ENCODE results near the gene TREML1. TPM values are rescaled to one million over a fixed set of nuclear protein-coding genes. Genes with fewer than 3 reads are reported as not detected.

Gene TREML1
- total and polyA plus RNA-seq, 7 experiments from 2014 or later, result 3.2 TPM; not detected in 6

DNA sequence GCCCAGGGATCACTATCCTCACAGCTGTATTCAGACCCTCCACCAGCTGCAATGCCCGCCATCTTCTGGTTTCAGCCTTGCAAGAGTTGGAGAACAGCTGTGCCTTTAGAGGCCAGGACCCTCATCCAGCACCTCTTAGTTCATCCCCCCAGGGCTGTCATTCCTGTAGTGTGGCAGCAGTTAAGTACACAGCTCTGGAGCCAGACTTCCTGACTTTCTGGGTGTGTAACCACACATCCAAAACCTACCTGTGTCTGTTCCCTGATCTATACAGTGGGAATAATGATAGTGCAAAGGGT is 9.2 kb upstream of the TREML1 start:
- CTCF ChIA-PET, result no interaction called here
- H3K36me3 ChIP-seq (ENCODE audit: control insufficient read depth in 2 of 3, insufficient read depth in 3 of 3, low read length in 3 of 3), result no peaks in the 10 kb centered on the region
- H3K9me3 Mint-ChIP-seq, result peaks cover 0 to 1% (median 0%) of the 10 kb centered on the region in 11 donors
- no peak for ATAC-seq
- H3K4me3 ChIP-seq (ENCODE audit: low read length), result no peak overlapping the region
- H3K27ac ChIP-seq (ENCODE audit: low read depth, low read length), result no peak overlapping the region
- H3K4me1 Mint-ChIP-seq, result peaks cover 0 to 7% (median 0%) of the 10 kb centered on the region in 7 donors
- POLR2A ChIA-PET, result no interaction called here
- no peaks in the 10 kb centered on the region for H3K4me1 ChIP-seq (ENCODE audit: control insufficient read depth in 2 of 2, insufficient read depth in 2 of 2, low read length in 2 of 2)
- intact Hi-C loops (cut with micrococcal nuclease), result no loop called here
- no peak overlapping the region for H3K27ac Mint-ChIP-seq
- no peaks in the 10 kb centered on the region for H3K9me3 ChIP-seq (ENCODE audit: control insufficient read depth in 2 of 3, low read length in 3 of 3)
- no peaks in the 10 kb centered on the region for H3K27me3 ChIP-seq (ENCODE audit: control insufficient read depth in 2 of 2, insufficient read depth in 2 of 2, low read length in 2 of 2)
- H3K4me3 Mint-ChIP-seq, result no peak overlapping the region
- peaks cover 0 to 17% (median 0%) of the 10 kb centered on the region in 5 donors for H3K27me3 Mint-ChIP-seq
- no peak for DNase-seq
- H3K36me3 Mint-ChIP-seq, result peaks cover 0 to 8% (median 0%) of the 10 kb centered on the region in 5 donors

DNA sequence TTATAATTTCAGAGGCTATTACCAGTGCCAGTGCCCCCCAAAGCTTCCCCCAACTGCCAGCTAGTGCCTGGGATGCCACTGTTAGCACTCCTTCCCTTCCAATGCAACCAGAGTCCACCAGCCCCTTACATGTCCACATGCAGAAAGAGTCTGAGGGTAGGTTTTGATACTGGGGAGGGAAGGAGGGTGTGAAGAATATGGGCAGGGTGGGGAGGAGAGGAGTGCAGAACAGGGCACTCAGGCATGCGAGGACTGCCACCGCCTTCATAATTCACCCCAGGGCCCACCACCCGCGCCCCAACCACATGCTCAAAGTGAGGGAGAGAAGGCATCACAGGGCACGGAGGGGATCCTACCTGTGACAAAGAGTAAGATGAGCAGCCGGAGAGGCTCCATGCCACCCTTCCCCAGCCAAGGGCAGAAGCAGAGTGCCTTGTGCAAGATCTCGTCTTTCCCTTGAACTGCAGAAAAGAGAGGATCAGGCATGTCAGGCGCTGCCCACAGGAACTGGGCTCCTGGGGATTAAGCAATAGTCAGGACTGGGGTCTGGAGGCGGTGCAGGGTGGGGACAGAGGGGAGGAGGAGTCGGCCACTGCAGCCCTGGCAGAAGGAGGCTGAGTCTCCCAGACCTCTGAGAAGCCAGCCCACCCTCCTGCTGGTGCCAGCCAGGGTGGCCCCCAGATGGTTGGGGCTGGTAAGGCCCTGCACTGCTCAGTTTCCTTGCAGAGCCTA is 8.7 kb upstream of the TREML1 start, which contains the start of gene TREM2:
TSS of gene TREM2 (minus strand) at position 430 of the 732 bp plus-strand sequence. CDS start at position 396, 34 bp downstream.
- Mint-ChIP-seq H3K4me1 (peaks cover 0 to 7% (median 0%) of the 10 kb centered on the region in 7 donors), H3K36me3 (peaks cover 0 to 12% (median 0%) of the 10 kb centered on the region in 5 donors), H3K4me3 (no peak within 1 kb of the TSS), H3K27me3 (peaks cover 0 to 19% (median 0%) of the 10 kb centered on the region in 5 donors), H3K27ac (no peak within 1 kb of the TSS), H3K9me3 (peaks cover 0 to 1% (median 0%) of the 10 kb centered on the region in 11 donors)
- POLR2A ChIA-PET, result no interaction called here
- CTCF ChIA-PET, result no interaction called here
- H3K27ac ChIP-seq (ENCODE audit: low read depth, low read length), result no peak within 1 kb of the TSS
- H3K4me1 ChIP-seq (ENCODE audit: control insufficient read depth in 2 of 2, insufficient read depth in 2 of 2, low read length in 2 of 2), result no peaks in the 10 kb centered on the region
- H3K36me3 ChIP-seq (ENCODE audit: control insufficient read depth in 2 of 3, insufficient read depth in 3 of 3, low read length in 3 of 3), result no peaks in the 10 kb centered on the region
- no peak within 1 kb of the TSS for H3K4me3 ChIP-seq (ENCODE audit: low read length)
- ATAC-seq (no peak), DNase-seq (no peak)
- intact Hi-C loops (cut with micrococcal nuclease), result no loop called here
- H3K9me3 ChIP-seq (ENCODE audit: control insufficient read depth in 2 of 3, low read length in 3 of 3), result no peaks in the 10 kb centered on the region
- no peaks in the 10 kb centered on the region for H3K27me3 ChIP-seq (ENCODE audit: control insufficient read depth in 2 of 2, insufficient read depth in 2 of 2, low read length in 2 of 2)

DNA sequence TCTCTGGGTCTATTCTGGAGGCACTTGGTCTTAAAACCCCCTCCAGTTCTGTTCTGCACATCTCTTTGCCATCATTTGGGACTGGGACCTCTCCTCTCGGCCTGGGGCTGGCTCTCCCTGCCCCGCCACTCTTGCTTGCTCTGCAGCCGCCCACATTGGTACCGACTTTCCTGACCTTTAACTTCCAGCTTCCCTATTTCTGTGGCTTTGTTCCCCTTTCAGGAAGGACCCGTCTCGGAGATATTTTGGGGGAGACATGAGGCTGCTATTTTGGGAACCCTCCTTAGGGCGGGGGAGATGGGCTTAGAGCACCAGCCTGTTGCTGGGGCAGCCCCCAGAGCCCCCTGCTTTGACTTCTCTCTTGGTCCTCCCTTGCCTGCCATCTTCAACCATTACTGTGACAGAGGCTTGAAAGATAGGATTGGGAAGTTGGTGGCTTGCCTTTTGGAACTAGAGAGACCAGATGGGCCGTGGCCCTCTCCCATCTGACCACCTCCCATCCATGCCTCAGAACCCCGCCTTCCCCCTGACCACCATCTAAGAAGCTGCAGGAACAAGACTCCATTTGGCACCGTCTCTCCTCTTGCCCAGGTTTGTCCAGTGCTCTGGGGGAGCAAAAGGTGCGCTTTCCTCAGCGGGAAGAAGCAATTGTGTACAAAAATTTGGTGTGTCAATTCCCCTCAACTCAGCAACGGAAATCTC is 7.9 kb upstream of the TREML1 start:
- POLR2A ChIA-PET, result no interaction called here
- ATAC-seq, result no peak
- no peak overlapping the region for H3K4me3 ChIP-seq (ENCODE audit: low read length)

DNA sequence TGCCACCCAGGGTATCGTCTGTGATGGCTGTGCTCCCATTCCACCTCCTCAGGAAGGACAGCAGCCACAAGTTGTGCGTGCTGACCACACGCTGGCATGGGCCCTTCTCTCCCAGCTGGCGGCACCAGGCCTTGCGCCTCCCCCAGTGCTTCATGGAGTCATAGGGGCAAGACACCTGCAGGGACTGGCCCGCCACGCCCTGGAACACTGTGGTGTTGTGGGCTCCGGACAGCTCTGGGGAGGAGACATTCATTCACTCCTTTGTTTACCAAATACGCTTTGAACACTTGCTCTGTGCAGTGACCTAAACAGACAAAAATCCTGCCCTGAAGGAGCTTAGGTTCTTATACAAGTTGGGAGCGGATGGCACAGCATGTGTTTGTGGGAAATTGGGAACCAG is 7.2 kb upstream of the TREML1 start:
- peaks cover 0 to 14% (median 0%) of the 10 kb centered on the region in 5 donors for H3K27me3 Mint-ChIP-seq
- intact Hi-C loops (cut with micrococcal nuclease), result no loop called here
- peaks cover 0 to 8% (median 0%) of the 10 kb centered on the region in 7 donors for H3K4me1 Mint-ChIP-seq

More for the DNA sequence above, 7.9 kb upstream of the TREML1 start:
- no peaks in the 10 kb centered on the region for H3K4me1 ChIP-seq (ENCODE audit: control insufficient read depth in 2 of 2, insufficient read depth in 2 of 2, low read length in 2 of 2)
- intact Hi-C loops (cut with micrococcal nuclease), result no loop called here
- Mint-ChIP-seq H3K36me3 (peaks cover 0 to 10% (median 0%) of the 10 kb centered on the region in 5 donors), H3K9me3 (peaks cover 0 to under 1% (median 0%) of the 10 kb centered on the region in 11 donors), H3K4me1 (peaks cover 0 to 7% (median 0%) of the 10 kb centered on the region in 7 donors), H3K27me3 (peaks cover 0 to 18% (median 0%) of the 10 kb centered on the region in 5 donors), H3K27ac (no peak overlapping the region), H3K4me3 (no peak overlapping the region)
- no peaks in the 10 kb centered on the region for H3K9me3 ChIP-seq (ENCODE audit: control insufficient read depth in 2 of 3, low read length in 3 of 3)
- no peak overlapping the region for H3K27ac ChIP-seq (ENCODE audit: low read depth, low read length)
- H3K36me3 ChIP-seq (ENCODE audit: control insufficient read depth in 2 of 3, insufficient read depth in 3 of 3, low read length in 3 of 3), result no peaks in the 10 kb centered on the region
- H3K27me3 ChIP-seq (ENCODE audit: control insufficient read depth in 2 of 2, insufficient read depth in 2 of 2, low read length in 2 of 2), result no peaks in the 10 kb centered on the region
- no peak for DNase-seq
- CTCF ChIA-PET, result no interaction called here

DNA sequence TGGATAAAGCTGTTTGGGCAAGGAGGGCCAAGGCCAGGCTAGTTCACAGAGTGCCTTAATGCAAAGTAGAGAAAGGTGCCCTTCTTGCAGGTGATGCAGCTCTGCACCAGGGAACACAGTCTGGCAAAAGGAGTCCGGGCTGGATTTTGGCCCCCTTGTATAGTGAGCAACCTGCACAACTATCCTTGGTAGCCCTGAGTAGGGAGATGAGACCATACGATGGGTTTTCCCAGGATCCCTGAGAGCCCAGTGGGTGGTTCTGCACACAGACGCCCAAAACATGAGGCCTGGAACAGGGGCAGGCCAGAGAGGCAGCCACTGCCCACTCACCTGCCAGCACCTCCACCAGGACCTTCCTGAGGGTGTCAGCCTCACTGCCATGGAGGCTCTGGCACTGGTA is 6.8 kb upstream of the TREML1 start:
- no peak overlapping the region for H3K4me3 Mint-ChIP-seq
- no peaks in the 10 kb centered on the region for H3K9me3 Mint-ChIP-seq
- CTCF ChIA-PET, result no interaction called here
- peaks cover 0 to 10% (median 0%) of the 10 kb centered on the region in 5 donors for H3K36me3 Mint-ChIP-seq
- H3K27me3 ChIP-seq (ENCODE audit: control insufficient read depth in 2 of 2, insufficient read depth in 2 of 2, low read length in 2 of 2), result no peaks in the 10 kb centered on the region
- H3K27ac ChIP-seq (ENCODE audit: low read depth, low read length), result no peak overlapping the region
- POLR2A ChIA-PET, result no interaction called here
- no peak for ATAC-seq
- no peak for DNase-seq
- H3K4me3 ChIP-seq (ENCODE audit: low read length), result no peak overlapping the region
- H3K4me1 ChIP-seq (ENCODE audit: control insufficient read depth in 2 of 2, insufficient read depth in 2 of 2, low read length in 2 of 2), result no peaks in the 10 kb centered on the region
- no peak overlapping the region for H3K27ac Mint-ChIP-seq
- H3K27me3 Mint-ChIP-seq, result peaks cover 0 to 14% (median 0%) of the 10 kb centered on the region in 5 donors
- H3K36me3 ChIP-seq (ENCODE audit: control insufficient read depth in 2 of 3, insufficient read depth in 3 of 3, low read length in 3 of 3), result no peaks in the 10 kb centered on the region
- intact Hi-C loops (cut with micrococcal nuclease), result no loop called here
- H3K9me3 ChIP-seq (ENCODE audit: control insufficient read depth in 2 of 3, low read length in 3 of 3), result no peaks in the 10 kb centered on the region
- H3K4me1 Mint-ChIP-seq, result peaks cover 0 to 8% (median 0%) of the 10 kb centered on the region in 7 donors

More for the DNA sequence above, 7.2 kb upstream of the TREML1 start:
- no peak overlapping the region for H3K27ac ChIP-seq (ENCODE audit: low read depth, low read length)
- ChIA-PET POLR2A (no interaction called here), CTCF (no interaction called here)
- DNase-seq (no peak), ATAC-seq (no peak)
- H3K4me1 ChIP-seq (ENCODE audit: control insufficient read depth in 2 of 2, insufficient read depth in 2 of 2, low read length in 2 of 2), result no peaks in the 10 kb centered on the region
- no peaks in the 10 kb centered on the region for H3K9me3 Mint-ChIP-seq
- no peaks in the 10 kb centered on the region for H3K9me3 ChIP-seq (ENCODE audit: control insufficient read depth in 2 of 3, low read length in 3 of 3)
- H3K4me3 Mint-ChIP-seq, result no peak overlapping the region
- no peak overlapping the region for H3K27ac Mint-ChIP-seq
- no peak overlapping the region for H3K4me3 ChIP-seq (ENCODE audit: low read length)
- H3K27me3 ChIP-seq (ENCODE audit: control insufficient read depth in 2 of 2, insufficient read depth in 2 of 2, low read length in 2 of 2), result no peaks in the 10 kb centered on the region
- H3K36me3 Mint-ChIP-seq, result peaks cover 0 to 10% (median 0%) of the 10 kb centered on the region in 5 donors
- H3K36me3 ChIP-seq (ENCODE audit: control insufficient read depth in 2 of 3, insufficient read depth in 3 of 3, low read length in 3 of 3), result no peaks in the 10 kb centered on the region

DNA sequence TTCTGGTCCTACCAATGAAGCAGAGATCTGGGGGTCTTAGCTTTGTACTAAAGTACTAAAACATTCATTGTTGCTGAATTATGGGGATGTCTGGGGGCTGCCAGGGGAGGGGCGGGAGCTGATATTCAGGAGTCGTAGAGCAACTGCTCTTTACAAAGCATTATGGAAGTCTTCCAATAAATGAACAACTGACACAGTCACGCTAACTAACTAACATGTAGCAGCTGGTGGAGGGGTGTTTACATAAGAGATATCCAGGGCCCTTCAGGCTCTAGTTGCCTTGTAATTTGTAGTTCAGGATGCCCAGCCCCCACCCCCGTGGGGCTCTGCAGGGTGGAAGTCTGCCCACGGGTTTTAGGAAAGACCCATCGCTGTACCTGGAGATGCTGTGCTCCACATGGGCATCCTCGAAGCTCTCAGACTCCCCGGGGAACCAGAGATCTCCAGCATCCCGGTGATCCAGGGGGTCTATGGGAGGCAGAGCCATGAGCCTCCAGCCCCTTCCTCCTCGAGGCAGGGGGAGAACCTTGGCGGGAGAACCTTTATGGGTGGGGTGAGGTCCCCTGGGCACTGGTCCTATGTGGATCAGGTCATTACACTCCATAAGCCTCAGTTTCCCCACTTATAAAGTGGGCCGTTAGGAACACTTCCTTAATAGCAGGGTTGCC is 5.4 kb upstream of the TREML1 start:
- no peak for DNase-seq
- H3K27ac ChIP-seq (ENCODE audit: low read depth, low read length), result no peak overlapping the region
- Mint-ChIP-seq H3K4me3 (no peak overlapping the region), H3K9me3 (no peaks in the 10 kb centered on the region), H3K27ac (no peak overlapping the region), H3K27me3 (peaks cover 0 to 15% (median 3%) of the 10 kb centered on the region in 5 donors), H3K36me3 (peaks cover 0 to 10% (median 0%) of the 10 kb centered on the region in 5 donors), H3K4me1 (peaks cover 0 to 10% (median 5%) of the 10 kb centered on the region in 7 donors)
- H3K4me1 ChIP-seq (ENCODE audit: control insufficient read depth in 2 of 2, insufficient read depth in 2 of 2, low read length in 2 of 2), result no peaks in the 10 kb centered on the region
- ATAC-seq, result no peak
- ChIA-PET CTCF (no interaction called here), POLR2A (no interaction called here)
- intact Hi-C loops (cut with micrococcal nuclease), result no loop called here
- H3K27me3 ChIP-seq (ENCODE audit: control insufficient read depth in 2 of 2, insufficient read depth in 2 of 2, low read length in 2 of 2), result no peaks in the 10 kb centered on the region
- no peak overlapping the region for H3K4me3 ChIP-seq (ENCODE audit: low read length)
- no peaks in the 10 kb centered on the region for H3K36me3 ChIP-seq (ENCODE audit: control insufficient read depth in 2 of 3, insufficient read depth in 3 of 3, low read length in 3 of 3)
- H3K9me3 ChIP-seq (ENCODE audit: control insufficient read depth in 2 of 3, low read length in 3 of 3), result no peaks in the 10 kb centered on the region
